Aorta (tissue), 5 donors: ENCODE results near the gene EXOC4. TPM values are rescaled to one million over a fixed set of nuclear protein-coding genes. Genes with fewer than 3 reads are reported as not detected.

ENCODE experiments used
- ATAC-seq: fragments of 200-7000 bp; cut with Tn5 transposase; one replicate; pipeline ENCODE4 v1.9.1; 2022; ENCODE audit warnings: moderate library complexity; ENCODE audit not compliant: low FRiP score
- DNase-seq, 2 donors: peaks; one replicate each; pipeline ENCODE4 v3.0.0-alpha.2; 2020
- H3K27ac ChIP-seq, 2 donors: one replicate each; pipeline ENCODE4 v1.5.1; 2013; ENCODE audit warnings: low read length in 2 of 2, mild to moderate bottlenecking in 2 of 2, moderate library complexity in 2 of 2, control low read depth in 1 of 2, inconsistent platforms in 1 of 2, low read depth in 1 of 2
- H3K27me3 ChIP-seq, 2 donors: one replicate each; pipeline ENCODE4 v1.6.1; 2013; ENCODE audit warnings: control low read depth in 1 of 2, low read length in 1 of 2, mild to moderate bottlenecking in 1 of 2, moderate library complexity in 1 of 2; ENCODE audit not compliant: insufficient read depth in 2 of 2, control insufficient read depth in 1 of 2
- H3K36me3 ChIP-seq, 2 donors: one replicate each; pipeline ENCODE4 v1.6.1; 2013; ENCODE audit warnings: control low read depth in 1 of 2, low read length in 1 of 2, mild to moderate bottlenecking in 1 of 2; ENCODE audit not compliant: insufficient read depth in 2 of 2, control insufficient read depth in 1 of 2
- H3K4me1 ChIP-seq, 2 donors: one replicate each; pipeline ENCODE4 v1.6.1; 2013; ENCODE audit warnings: low read length in 2 of 2, control low read depth in 1 of 2, mild to moderate bottlenecking in 1 of 2, moderate library complexity in 1 of 2; ENCODE audit not compliant: insufficient read depth in 2 of 2, control insufficient read depth in 1 of 2
- H3K4me3 ChIP-seq, 2 donors: one replicate each; pipeline ENCODE4 v1.5.1; 2013; ENCODE audit warnings: low read length in 2 of 2, control low read depth in 1 of 2, mild to moderate bottlenecking in 1 of 2
- H3K9me3 ChIP-seq: one replicate; pipeline ENCODE4 v1.6.1; 2013; ENCODE audit warnings: mild to moderate bottlenecking, low read length; ENCODE audit not compliant: control insufficient read depth
- WGBS, 2 donors: extraction: QIAGEN DNeasy Blood & Tissue Kit; methylation state at CpG; one replicate each; pipeline ENCODE4 v1.1.7; 2013; 5-methylcytosine and 5-hydroxymethylcytosine counted together
- intact Hi-C, 2 donors: fragments of 100-400 bp; cut with DNase I; formaldehyde crosslinking; loops; one replicate each; pipeline versions ENCODE4 v1.14.2 to v1.15.0; 2022
- polyA plus RNA-seq, 2 donors: library from polyadenylated mRNA; stranded (reverse); fragments of 200-250 nt; gene quantifications; one replicate each; pipeline ENCODE4 v1.2.3, GENCODE V29; 2013
- total RNA-seq, 2 donors: library from RNA; stranded (reverse); fragmentation: NEBNext Ultra II Directional; extraction: Animal tissue kit (Norgen Biotek cat#: 25700); gene quantifications; one replicate each; pipeline ENCODE4 v1.2.1, GENCODE V29; 2021
- donor health status: healthy with polysubstance abuse.
- donor health status: Bipolar disorder and iron deficiency.
- donor health status: DM: no; HTN: no; CAD: no.
- donor health status: DM: no; HTN: no; CAD: no.
- donor health status: DM: yes; HTN: yes; CAD: no.

The EXOC4 gene
- total and polyA plus RNA-seq, 4 donors = 19.9 to 109 (median 45.9) TPM

DNA sequence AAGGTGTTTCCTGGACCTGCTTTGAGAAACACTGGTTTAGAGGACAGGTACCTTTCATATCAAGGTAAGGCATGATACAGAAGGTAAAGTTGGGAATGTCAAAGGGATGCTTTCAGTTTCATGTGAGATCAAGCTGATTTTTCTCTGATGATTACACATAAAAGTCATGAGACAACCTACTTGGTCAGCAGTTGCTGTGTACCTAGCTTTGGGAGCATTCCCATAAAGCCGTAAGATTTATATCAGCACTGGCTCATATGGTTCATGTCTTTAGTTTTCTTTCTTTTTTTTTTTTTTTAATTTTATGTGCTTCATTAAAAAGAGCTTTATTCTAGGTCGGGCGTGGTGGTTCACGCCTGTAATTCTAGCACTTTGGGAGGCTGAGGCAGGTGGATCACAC is 609.0 kb downstream of the EXOC4 start:
- intact Hi-C loops = no loop called here
- no peaks in the 10 kb centered on the region for H3K27me3 ChIP-seq
- no peak overlapping the region for H3K27ac ChIP-seq
- no peak for DNase-seq
- no peak overlapping the region for H3K4me3 ChIP-seq
- no peaks in the 10 kb centered on the region for H3K36me3 ChIP-seq
- no peaks in the 10 kb centered on the region for H3K9me3 ChIP-seq
- 97 to 100% methylated on average over 4 of the region's 4 CpGs for WGBS, 2 donors
- ATAC-seq = no peak
- H3K4me1 ChIP-seq = peaks cover 0 to 2% of the 10 kb centered on the region in 2 donors

GRCh38 chr7:133863362-133864061 is 610.6 kb downstream of the EXOC4 start:
- Histone ChIP-seq H3K36me3 (no peaks in the 10 kb centered on the region), H3K4me1 (peaks cover 0 to 2% of the 10 kb centered on the region in 2 donors), H3K27me3 (no peaks in the 10 kb centered on the region), H3K9me3 (no peaks in the 10 kb centered on the region), H3K4me3 (no peak overlapping the region), H3K27ac (no peak overlapping the region)
- DNase-seq (no peak), ATAC-seq (no peak)
- 63 to 82% methylated on average over 1 of the region's 1 CpG for WGBS, 2 donors
- intact Hi-C loops = no loop called here

DNA sequence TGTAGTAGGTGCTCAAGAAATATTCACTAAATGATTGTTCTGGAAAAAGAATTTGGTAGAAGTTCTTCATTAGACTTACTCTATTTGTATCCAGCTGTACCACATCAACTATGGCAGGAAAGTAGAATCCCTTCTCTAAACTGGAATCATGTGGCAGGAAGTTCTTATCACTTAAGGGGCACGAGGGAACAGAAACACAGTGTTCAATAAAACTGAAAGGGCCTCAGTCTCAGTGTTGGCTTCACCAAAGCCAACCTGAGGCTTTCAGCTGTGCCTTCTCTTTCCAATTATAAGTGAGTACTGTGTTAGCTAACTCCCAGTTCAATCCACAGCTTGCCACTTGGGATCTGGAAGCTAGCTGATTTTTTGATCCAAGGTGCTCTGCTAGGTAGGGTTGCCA is 616.7 kb downstream of the EXOC4 start:
- Histone ChIP-seq H3K4me3 (no peak overlapping the region), H3K4me1 (no peaks in the 10 kb centered on the region), H3K27me3 (no peaks in the 10 kb centered on the region), H3K27ac (no peak overlapping the region), H3K36me3 (no peaks in the 10 kb centered on the region), H3K9me3 (no peaks in the 10 kb centered on the region)
- no peak for DNase-seq
- ATAC-seq = no peak
- WGBS, 2 donors = 62 to 72% methylated on average over 1 of the region's 1 CpG
- intact Hi-C loops = no loop called here

DNA sequence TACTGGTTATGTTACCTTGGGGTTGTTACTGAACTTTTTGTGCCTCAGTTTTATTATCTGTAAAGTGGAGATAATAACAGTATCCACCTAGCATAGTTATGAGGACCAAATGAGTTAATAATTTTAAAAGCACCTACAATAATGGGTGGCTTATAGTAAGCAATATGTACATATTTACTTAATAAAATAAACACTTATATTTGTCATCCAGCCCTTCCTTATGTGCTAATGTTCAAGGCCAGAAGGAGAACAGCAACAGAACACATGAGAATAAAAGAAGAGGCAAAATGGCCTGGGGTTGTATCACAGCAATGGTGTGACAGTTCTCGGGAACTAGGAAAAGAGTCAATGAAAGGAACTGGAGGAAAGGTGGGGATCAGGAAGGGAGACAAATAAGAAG is 618.9 kb downstream of the EXOC4 start:
- no peaks in the 10 kb centered on the region for H3K9me3 ChIP-seq
- no peak overlapping the region for H3K4me3 ChIP-seq
- WGBS, 2 donors = 95 to 97% methylated on average over 1 of the region's 1 CpG
- H3K27me3 ChIP-seq = no peaks in the 10 kb centered on the region
- H3K36me3 ChIP-seq = peaks cover 0 to 1% of the 10 kb centered on the region in 2 donors
- ATAC-seq (no peak), DNase-seq (no peak)
- intact Hi-C loops = no loop called here
- no peaks in the 10 kb centered on the region for H3K4me1 ChIP-seq
- H3K27ac ChIP-seq = no peak overlapping the region

- intact Hi-C loops = no loop called here
- WGBS, 2 donors = 81 to 89% methylated on average over 4 of the region's 4 CpGs
- H3K4me3 ChIP-seq = no peak overlapping the region
- H3K36me3 ChIP-seq = peaks cover 0 to 1% of the 10 kb centered on the region in 2 donors
- DNase-seq (no peak), ATAC-seq (no peak)
- no peaks in the 10 kb centered on the region for H3K27me3 ChIP-seq
- no peak overlapping the region for H3K27ac ChIP-seq
- H3K4me1 ChIP-seq = no peaks in the 10 kb centered on the region
- no peaks in the 10 kb centered on the region for H3K9me3 ChIP-seq
These were observed 620.3 kb downstream of the EXOC4 start for GRCh38 chr7:133873187-133873586.

GRCh38 chr7:133873631-133874030 is 620.8 kb downstream of the EXOC4 start:
- Histone ChIP-seq H3K36me3 (peaks cover 0 to 1% of the 10 kb centered on the region in 2 donors), H3K27ac (no peak overlapping the region), H3K9me3 (no peaks in the 10 kb centered on the region), H3K4me3 (no peak overlapping the region), H3K4me1 (no peaks in the 10 kb centered on the region), H3K27me3 (no peaks in the 10 kb centered on the region)
- intact Hi-C loops = no loop called here
- DNase-seq = no peak
- no peak for ATAC-seq
- WGBS, 2 donors = 49 to 60% methylated on average over 2 of the region's 2 CpGs

DNA sequence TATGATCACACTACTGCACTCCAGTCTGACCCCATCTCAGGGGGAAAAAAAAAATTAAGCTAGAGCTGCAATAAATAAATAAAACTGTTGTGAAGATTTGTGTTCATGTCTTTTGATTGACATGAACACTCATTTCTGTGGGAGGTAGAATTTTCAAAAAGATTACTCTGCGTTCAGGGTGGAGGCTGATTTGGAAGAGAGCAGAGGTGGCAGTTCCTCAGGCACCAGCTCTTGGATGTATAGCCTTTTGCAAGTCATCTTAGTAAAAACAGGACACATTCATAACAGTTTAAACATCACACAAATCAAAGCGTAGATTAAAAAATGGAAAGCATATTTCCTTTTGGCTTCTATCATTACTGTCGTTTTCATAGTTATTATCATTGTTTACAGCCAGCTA is 630.7 kb downstream of the EXOC4 start:
- intact Hi-C loops = no loop called here
- 86 to 90% methylated on average over 3 of the region's 3 CpGs for WGBS, 2 donors
- Histone ChIP-seq H3K4me3 (no peak overlapping the region), H3K4me1 (no peaks in the 10 kb centered on the region), H3K9me3 (no peaks in the 10 kb centered on the region), H3K27me3 (no peaks in the 10 kb centered on the region), H3K27ac (no peak overlapping the region), H3K36me3 (no peaks in the 10 kb centered on the region)
- ATAC-seq (no peak), DNase-seq (no peak)

GRCh38 chr7:133885213-133885612 is 632.3 kb downstream of the EXOC4 start:
- WGBS, 2 donors = 99% methylated on average over 5 of the region's 5 CpGs
- ATAC-seq = no peak
- no peaks in the 10 kb centered on the region for H3K9me3 ChIP-seq
- H3K27ac ChIP-seq = no peak overlapping the region
- DNase-seq = no peak
- H3K27me3 ChIP-seq = no peaks in the 10 kb centered on the region
- no peaks in the 10 kb centered on the region for H3K4me1 ChIP-seq
- intact Hi-C loops = no loop called here
- H3K36me3 ChIP-seq = no peaks in the 10 kb centered on the region
- no peak overlapping the region for H3K4me3 ChIP-seq

DNA sequence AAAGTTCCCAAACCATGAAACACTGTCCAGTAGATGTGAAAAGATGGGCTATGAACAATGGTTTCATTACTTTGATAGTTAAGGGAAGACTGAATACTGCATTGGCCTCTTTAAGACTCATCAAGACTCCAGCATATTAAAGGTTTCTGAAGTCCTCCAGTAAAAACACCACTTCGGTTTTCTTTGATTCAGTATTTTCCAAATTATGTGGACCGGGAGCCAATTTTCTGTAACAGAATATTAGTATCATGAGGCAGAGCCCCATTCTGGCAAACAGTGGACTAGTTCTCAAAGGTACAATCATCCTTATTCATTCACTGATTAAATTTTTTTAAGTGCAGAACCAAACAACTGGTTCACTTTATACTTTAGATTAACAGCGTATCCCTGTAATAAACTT is 633.2 kb downstream of the EXOC4 start:
- Histone ChIP-seq H3K4me3 (no peak overlapping the region), H3K9me3 (no peaks in the 10 kb centered on the region), H3K36me3 (no peaks in the 10 kb centered on the region), H3K4me1 (no peaks in the 10 kb centered on the region), H3K27me3 (no peaks in the 10 kb centered on the region), H3K27ac (no peak overlapping the region)
- intact Hi-C loops = no loop called here
- ATAC-seq (no peak), DNase-seq (no peak)
- WGBS, 2 donors = 46 to 55% methylated on average over 3 of the region's 3 CpGs
